ENCODE results near the gene ARHGEF19.

DNA sequence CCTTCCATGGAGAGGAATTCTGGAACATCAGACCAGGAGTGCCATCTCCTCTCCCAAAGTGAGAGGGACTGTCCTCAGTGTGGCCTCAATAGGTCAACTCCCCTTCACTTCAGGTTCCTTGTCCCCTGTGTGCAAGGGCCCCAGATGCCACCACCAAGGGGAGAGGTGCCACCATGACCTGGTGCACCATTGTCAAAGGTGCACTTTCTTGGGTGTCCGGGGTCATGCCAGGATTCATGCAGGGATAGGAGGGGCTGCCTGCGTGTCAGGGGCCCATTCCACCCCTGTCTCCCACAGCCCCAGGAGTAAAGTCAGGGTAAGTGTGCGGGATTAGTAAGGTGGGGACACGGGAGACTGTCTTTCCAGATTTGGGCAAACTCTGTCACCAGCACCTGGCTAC, 35.1 kb downstream of the ARHGEF19 start:
- TF ChIP-seq CTCF (IDR thresholded peaks at IDR 0.05) (no peak), POLR2A (IDR thresholded peaks at IDR 0.05) (no peak), EP300 (IDR thresholded peaks at IDR 0.05) (no peak)
